Upper lobe of right lung (tissue), 1 donor: Measurements from ENCODE around the gene ASIC2. TPM values are rescaled to one million over a fixed set of nuclear protein-coding genes. Genes with fewer than 3 reads are reported as not detected.
A peak's percentile ranks its signal among the peaks of the same experiment; 100 is the strongest.

Experiments used
- ATAC-seq: fragments of 200-7000 bp; cut with Tn5 transposase; one replicate; pipeline ENCODE4 v1.9.1; 2020; ENCODE audit warnings: mild to moderate bottlenecking, moderate library complexity
- DNase-seq: peaks from one replicate; pipeline ENCODE4 v3.0.0-alpha.2; 2020
- H3K27ac ChIP-seq: fragments of 200-600 bp; one replicate; pipeline ENCODE4 v1.8.0; 2022
- H3K27me3 ChIP-seq: fragments of 200-600 bp; one replicate; pipeline ENCODE4 v1.8.0; 2022; ENCODE audit warnings: mild to moderate bottlenecking
- H3K36me3 ChIP-seq: fragments of 200-600 bp; one replicate; pipeline ENCODE4 v1.8.0; 2022
- H3K4me1 ChIP-seq: fragments of 200-600 bp; one replicate; pipeline ENCODE4 v1.8.0; 2022
- H3K4me3 ChIP-seq: fragments of 200-600 bp; one replicate; pipeline ENCODE4 v1.8.0; 2022; ENCODE audit warnings: mild to moderate bottlenecking
- H3K9me3 ChIP-seq: fragments of 200-600 bp; one replicate; pipeline ENCODE4 v1.8.0; 2022
- CTCF ChIP-seq: fragments of 200-600 bp; IDR thresholded peaks from one replicate; pipeline ENCODE4 v1.8.0; 2022; ENCODE audit warnings: antibody characterized with exemption
- intact Hi-C: fragments of 100-400 bp; cut with DNase I; formaldehyde crosslinking; loops from one replicate; pipeline ENCODE4 v1.11.0; 2022
- total RNA-seq: library from RNA; stranded (reverse); fragmentation: NEBNext Ultra II Directional; extraction: Animal tissue kit (Norgen Biotek cat#: 25700); gene quantifications from one replicate; pipeline ENCODE4 v1.2.1, GENCODE V29; 2021
- donor health status: DM: no; HTN: yes; CAD: no; lungs with severe emphysema.

The ASIC2 gene
- total RNA-seq, 1 donor from 2014 or later = not detected

GRCh38 chr17:33015716-33016346 is 277.3 kb downstream of the ASIC2 start:
- Histone ChIP-seq H3K27ac (no peak overlapping the region), H3K27me3 (peaks cover 8% of the 10 kb centered on the region), H3K9me3 (no peaks in the 10 kb centered on the region), H3K4me3 (no peak overlapping the region), H3K4me1 (no peaks in the 10 kb centered on the region), H3K36me3 (no peaks in the 10 kb centered on the region)
- DNase-seq (no peak), ATAC-seq (no peak)
- TF ChIP-seq CTCF = no peak
- intact Hi-C loops = no loop called here

DNA sequence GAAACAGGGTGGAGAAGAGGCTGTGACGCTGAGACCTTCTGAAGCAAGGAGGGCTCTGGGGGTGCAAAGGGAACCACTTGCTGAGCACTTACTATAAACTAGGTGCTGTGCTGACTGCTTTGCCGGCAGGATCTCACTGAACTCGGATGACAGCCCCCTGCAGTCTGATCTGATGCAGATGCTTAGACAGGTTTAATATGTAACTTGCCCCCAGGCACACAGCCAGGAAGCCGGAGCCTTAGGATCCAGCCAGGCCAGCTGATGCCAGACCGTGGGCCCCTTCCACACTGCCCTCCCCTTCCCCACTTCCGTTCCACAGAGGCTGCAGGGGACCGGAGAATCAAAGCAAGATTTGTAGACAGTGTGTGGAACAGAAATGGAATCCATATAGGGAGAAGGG is 278.3 kb downstream of the ASIC2 start:
- intact Hi-C loops = no loop called here

GRCh38 chr17:33013596-33014375 is 279.3 kb downstream of the ASIC2 start:
- TF ChIP-seq CTCF = no peak
- DNase-seq = no peak

More for the DNA sequence above, 278.3 kb downstream of the ASIC2 start:
- DNase-seq = peak; percentile 52
- H3K36me3 ChIP-seq = no peaks in the 10 kb centered on the region
- peaks cover 8% of the 10 kb centered on the region for H3K27me3 ChIP-seq
- no peak for TF ChIP-seq CTCF
- no peaks in the 10 kb centered on the region for H3K9me3 ChIP-seq
- no peak for ATAC-seq
- H3K4me1 ChIP-seq = no peaks in the 10 kb centered on the region
- H3K4me3 ChIP-seq = no peak overlapping the region
- H3K27ac ChIP-seq = no peak overlapping the region

GRCh38 chr17:33012522-33013033 is 280.5 kb downstream of the ASIC2 start:
- H3K9me3 ChIP-seq = no peaks in the 10 kb centered on the region
- H3K36me3 ChIP-seq = no peaks in the 10 kb centered on the region
- no peak overlapping the region for H3K27ac ChIP-seq
- intact Hi-C loops = no loop called here
- no peaks in the 10 kb centered on the region for H3K4me1 ChIP-seq
- peaks cover 3% of the 10 kb centered on the region for H3K27me3 ChIP-seq
- no peak overlapping the region for H3K4me3 ChIP-seq
- DNase-seq (no peak), ATAC-seq (peak; percentile 24)
- TF ChIP-seq CTCF = no peak

More at GRCh38 chr17:33013596-33014375, 279.3 kb downstream of the ASIC2 start:
- H3K27me3 ChIP-seq = peaks cover 8% of the 10 kb centered on the region
- ATAC-seq = no peak
- no peaks in the 10 kb centered on the region for H3K9me3 ChIP-seq
- H3K4me1 ChIP-seq = no peaks in the 10 kb centered on the region
- no peaks in the 10 kb centered on the region for H3K36me3 ChIP-seq
- intact Hi-C loops = no loop called here
- H3K27ac ChIP-seq = no peak overlapping the region
- no peak overlapping the region for H3K4me3 ChIP-seq

- no peaks in the 10 kb centered on the region for H3K9me3 ChIP-seq
- no peak overlapping the region for H3K4me3 ChIP-seq
- H3K27ac ChIP-seq = no peak overlapping the region
- TF ChIP-seq CTCF = no peak
- no peaks in the 10 kb centered on the region for H3K27me3 ChIP-seq
- no peaks in the 10 kb centered on the region for H3K36me3 ChIP-seq
- H3K4me1 ChIP-seq = no peaks in the 10 kb centered on the region
- DNase-seq = no peak
- intact Hi-C loops = no loop called here
- no peak for ATAC-seq
Measured at GRCh38 chr17:33009636-33010035, 283.5 kb downstream of the ASIC2 start.
